NCI-H128 (cell line): ENCODE measurements around the gene TMEM170A.

Experiments used
- DNase-seq: peaks from one replicate; lab custom pipeline; 2025; ENCODE audit not compliant: unreplicated experiment; lab: John Stamatoyannopoulos, UW

The TMEM170A gene

DNA sequence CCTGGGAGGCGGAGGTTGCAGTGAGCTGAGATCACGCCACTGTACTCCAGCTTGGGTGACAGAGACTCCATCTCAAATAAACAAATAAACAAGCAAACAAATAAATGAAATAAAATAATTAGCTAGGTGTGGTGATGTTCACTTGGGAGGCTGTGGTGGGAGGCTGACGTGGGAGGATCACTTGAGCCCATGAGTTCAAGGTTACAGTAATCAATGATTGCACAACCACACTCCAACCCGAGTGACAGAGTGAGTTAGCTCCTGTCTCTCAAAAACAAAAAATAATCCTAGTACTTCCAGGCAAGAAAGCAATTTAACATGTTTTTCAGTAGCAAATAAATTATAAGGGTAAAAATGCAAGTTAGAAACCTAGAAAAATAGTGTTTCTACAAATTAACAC lies 57.5 kb downstream of the TMEM170A start:
- no peak for DNase-seq

DNA sequence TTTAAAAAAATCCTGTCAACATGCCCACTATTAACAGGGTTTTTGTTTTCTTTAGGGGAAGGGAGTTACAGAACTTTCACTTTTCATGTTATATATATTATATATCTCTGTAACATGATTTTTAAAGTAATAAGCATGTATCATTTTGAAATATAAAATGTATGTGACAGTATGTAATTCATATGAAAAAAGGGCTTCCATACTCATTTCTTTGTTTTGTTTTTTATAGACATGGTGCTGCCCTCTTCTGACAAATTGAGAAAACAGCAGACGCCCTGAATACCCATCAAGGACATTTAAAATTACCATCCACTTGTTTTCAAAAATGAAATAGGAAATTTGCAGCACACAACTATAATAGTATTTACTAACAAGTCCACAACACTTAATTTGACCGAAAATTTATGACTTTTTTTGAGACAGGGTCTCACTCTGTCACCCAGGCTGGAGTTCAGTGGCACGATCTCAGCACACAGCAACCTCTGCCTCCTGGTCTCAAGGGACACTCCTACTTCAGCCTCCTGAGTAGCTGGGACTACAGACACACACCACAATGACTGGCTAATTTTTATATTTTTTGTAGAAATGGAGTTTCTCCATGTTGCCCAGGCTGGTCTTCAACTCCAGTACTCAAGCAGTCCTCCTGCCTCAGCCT lies 61.5 kb downstream of the TMEM170A start:
- no peak for DNase-seq

DNA sequence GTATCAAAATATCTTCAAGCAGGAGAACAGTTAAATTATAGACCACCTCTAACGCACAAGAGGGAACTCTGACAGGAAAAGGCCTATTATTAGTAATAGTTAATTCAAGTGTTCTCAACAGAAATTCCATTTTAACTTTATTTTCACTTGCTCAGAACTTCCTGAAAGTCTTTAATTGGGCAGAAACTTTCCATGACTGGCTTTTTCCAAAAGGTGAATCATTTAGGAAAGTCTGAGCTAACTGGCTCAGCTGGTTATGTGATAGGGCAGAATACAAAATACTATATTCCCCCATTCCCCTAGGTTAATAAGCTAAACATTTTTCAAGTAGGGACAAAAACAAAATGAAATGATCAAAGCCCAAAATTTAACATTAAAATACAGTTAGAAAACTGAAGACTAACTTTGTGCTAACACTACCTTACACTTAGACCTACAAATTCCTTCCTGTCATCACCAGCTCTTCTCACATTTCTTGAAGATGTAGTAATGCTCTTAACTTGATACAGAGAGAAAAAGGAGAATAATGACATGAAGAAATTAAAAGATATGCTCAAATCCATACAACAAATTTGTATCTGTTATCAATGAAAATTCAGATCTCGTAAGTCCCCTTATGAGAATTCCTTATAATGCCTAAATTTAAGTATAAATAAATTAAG lies 62.2 kb downstream of the TMEM170A start:
- no peak for DNase-seq

DNA sequence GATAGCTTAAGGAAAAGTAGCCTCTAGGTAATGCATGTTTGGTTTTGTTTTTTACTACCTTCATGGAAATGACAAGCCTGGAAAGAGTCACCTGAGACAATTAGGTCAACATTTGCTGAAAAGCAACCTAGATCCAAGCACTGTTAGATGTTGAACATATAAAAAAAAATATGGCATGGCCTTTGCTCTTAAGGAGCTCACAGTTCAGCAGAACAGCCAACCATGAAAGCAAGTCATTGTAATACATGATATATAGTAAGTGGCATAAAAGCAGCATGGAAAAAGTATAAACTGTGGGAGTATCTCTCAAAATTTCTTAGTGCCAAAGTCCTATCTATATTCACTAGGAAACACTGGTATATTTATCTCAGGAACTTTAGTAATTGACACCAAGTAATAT lies 62.8 kb downstream of the TMEM170A start:
- DNase-seq, result no peak

DNA sequence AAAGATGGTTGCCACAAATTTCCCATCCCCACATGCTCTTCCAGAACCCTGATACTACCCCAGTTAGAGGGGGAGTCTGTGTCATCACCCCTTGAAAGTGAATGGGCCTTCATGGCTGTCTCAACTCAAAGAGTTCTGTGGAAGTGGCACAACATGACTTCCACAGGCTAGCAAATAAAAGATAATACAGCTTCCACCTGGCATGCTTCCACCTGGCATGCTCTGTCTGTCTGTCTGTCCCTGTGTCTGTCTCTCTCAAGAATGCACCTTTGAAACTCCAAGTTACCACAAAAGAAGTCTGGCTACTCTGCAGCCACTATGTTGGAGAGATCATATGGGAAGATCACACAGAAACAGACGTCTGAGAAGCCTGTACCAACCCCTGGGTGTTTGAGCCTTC lies 66.2 kb downstream of the TMEM170A start:
- no peak for DNase-seq

DNA sequence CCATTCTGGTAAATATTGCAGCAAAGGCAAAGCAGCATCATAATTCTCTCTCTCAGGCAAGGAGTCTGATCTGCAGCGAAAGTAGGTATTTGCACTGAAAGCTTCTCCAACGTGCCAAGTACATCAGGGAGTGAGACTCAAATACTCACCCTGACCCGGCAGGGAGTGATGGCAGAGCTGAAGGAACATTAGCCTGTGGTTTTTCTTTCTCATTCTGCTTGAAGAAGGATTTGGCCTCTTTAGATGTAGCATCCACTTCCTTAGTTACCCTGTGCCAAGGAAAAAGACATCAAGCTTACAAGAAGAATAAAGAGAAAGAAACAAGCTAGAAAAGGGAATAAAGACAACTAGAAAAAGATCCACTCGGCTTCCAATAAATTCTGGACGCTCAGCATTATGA lies 69.5 kb downstream of the TMEM170A start:
- no peak for DNase-seq
